Endothelial cell of umbilical vein (primary cell): ENCODE data around the gene EFR3B. TPM values are rescaled to one million over a fixed set of nuclear protein-coding genes. Genes with fewer than 3 reads are reported as not detected.

Experiments
- BruUV-seq: library from RNA; stranded (reverse); fragments of 400-500 nt; replicated peaks from 2 replicates; lab custom pipeline; 2021; lab: Mats Ljungman, UMichigan
- CTCF ChIA-PET: fragments of 300-600, 350-600 bp; sonication (Branson Sonifier 250); formaldehyde crosslinking; loops from one replicate; lab custom pipeline; 2021; ENCODE audit warnings: antibody characterized with exemption, inconsistent platforms; lab: Charles Lee
- POLR2A ChIA-PET: fragments of 300-600, 350-600 bp; sonication (Branson Sonifier 250); formaldehyde crosslinking; loops from one replicate; lab custom pipeline; 2021; ENCODE audit warnings: antibody characterized with exemption, inconsistent platforms; lab: Charles Lee
- DNase-seq: peaks from one replicate; pipeline ENCODE4 v3.0.0-alpha.2; 2011; ENCODE audit warnings: low read depth, low spot score
- FAIRE-seq: peaks from 2 replicates; lab custom pipeline; 2011; peaks lifted over from hg19 to GRCh38; lab: Jason Lieb, UNC
- H2AFZ ChIP-seq: 2 replicates; pipeline ENCODE4 v1.6.0; 2012; ENCODE audit warnings: low read depth, low read length, control low read depth, inconsistent platforms
- H3K27ac ChIP-seq: 2 replicates; pipeline ENCODE4 v1.5.1; 2011; ENCODE audit warnings: low read depth, mild to moderate bottlenecking, control low read depth, low read length, moderate library complexity; ENCODE audit not compliant: insufficient read depth
- H3K27me3 ChIP-seq, 2 experiments: 2 replicates each; pipeline versions ENCODE4 v1.6.0 to v1.6.1; 2011; ENCODE audit warnings: low read length in 2 of 2, mixed read lengths in 1 of 2; ENCODE audit not compliant: control insufficient read depth in 2 of 2, insufficient read depth in 2 of 2
- H3K36me3 ChIP-seq, 2 experiments: 2 replicates in 1 of 2; 3 replicates in 1 of 2; pipeline ENCODE4 v1.5.1; 2011; ENCODE audit warnings: low read length in 2 of 2, mild to moderate bottlenecking in 1 of 2, moderate library complexity in 1 of 2; ENCODE audit not compliant: control insufficient read depth in 2 of 2, insufficient read depth in 2 of 2; ENCODE audit errors: extremely low read depth in 1 of 2
- H3K4me1 ChIP-seq: 3 replicates; pipeline ENCODE4 v1.5.1; 2011; ENCODE audit warnings: mild to moderate bottlenecking, low read length; ENCODE audit not compliant: control insufficient read depth, insufficient read depth; ENCODE audit errors: extremely low read depth
- H3K4me2 ChIP-seq: 2 replicates; pipeline ENCODE4 v1.6.1; 2011; ENCODE audit warnings: low read length, control low read depth, mixed read lengths; ENCODE audit not compliant: insufficient read depth
- H3K4me3 ChIP-seq, 3 experiments: fragments of 200-600 bp in 1 of 3; sonication (generic), shearing (Covaris generic) in 1 of 3; replicated peaks in 1 of 3; 2 replicates each; pipeline ENCODE4 v1.5.1; 2011 to 2016; ENCODE audit warnings: control low read depth in 3 of 3, low read length in 3 of 3, mild to moderate bottlenecking in 2 of 3, inconsistent platforms in 1 of 3, low read depth in 1 of 3, moderate library complexity in 1 of 3; ENCODE audit not compliant: insufficient read depth in 1 of 3
- H3K79me2 ChIP-seq: 2 replicates; pipeline ENCODE4 v1.6.0; 2012; ENCODE audit warnings: low read length, inconsistent platforms; ENCODE audit not compliant: control insufficient read depth, insufficient read depth
- H3K9ac ChIP-seq: replicated peaks from 2 replicates; pipeline ENCODE3; 2011; ENCODE audit warnings: low read length, control low read depth; ENCODE audit not compliant: insufficient read depth; ENCODE audit errors: extremely low read depth
- H3K9me1 ChIP-seq: replicated peaks from 3 replicates; pipeline ENCODE4 v1.6.0; 2011; ENCODE audit warnings: mild to moderate bottlenecking, low read length; ENCODE audit not compliant: control insufficient read depth, insufficient read depth; ENCODE audit errors: extremely low read depth
- H3K9me3 ChIP-seq: replicated peaks from 2 replicates; pipeline ENCODE4 v1.5.1; 2012; ENCODE audit warnings: low read length, inconsistent platforms; ENCODE audit not compliant: control insufficient read depth, insufficient read depth
- H4K20me1 ChIP-seq: replicated peaks from 2 replicates; pipeline ENCODE3; 2011; ENCODE audit warnings: mild to moderate bottlenecking, low read length; ENCODE audit not compliant: control insufficient read depth, insufficient read depth; ENCODE audit errors: extremely low read depth
- EZH2 ChIP-seq: IDR thresholded peaks from 2 replicates; pipeline ENCODE4 v1.6.1; 2012; ENCODE audit warnings: borderline replicate concordance, low read depth, mild to moderate bottlenecking, moderate library complexity, low read length, inconsistent platforms; ENCODE audit not compliant: severe bottlenecking
- FOS ChIP-seq: IDR thresholded peaks from 2 replicates; pipeline ENCODE4 v1.6.1; 2011; ENCODE audit warnings: mild to moderate bottlenecking, low read length, moderate library complexity, borderline replicate concordance; ENCODE audit not compliant: insufficient read depth
- GATA2 ChIP-seq: IDR thresholded peaks from 2 replicates; pipeline ENCODE4 v1.7.0; 2011; ENCODE audit warnings: low read depth, mild to moderate bottlenecking, moderate library complexity, mixed read lengths, low read length; ENCODE audit not compliant: insufficient read length, insufficient read depth
- JUN ChIP-seq: IDR thresholded peaks from 2 replicates; pipeline ENCODE4 v1.6.1; 2011; ENCODE audit warnings: borderline replicate concordance, low read depth; ENCODE audit not compliant: insufficient read length, insufficient read depth
- MYC ChIP-seq: IDR thresholded peaks from one replicate; pipeline ENCODE4 v1.6.1; 2011; ENCODE audit warnings: mild to moderate bottlenecking, low read depth, low read length
- POLR2A ChIP-seq: IDR thresholded peaks from 2 replicates; pipeline ENCODE4 v1.6.1; 2012; ENCODE audit warnings: low read depth, mild to moderate bottlenecking, control low read depth, low read length
- POLR2AphosphoS5 ChIP-seq: IDR thresholded peaks from 2 replicates; pipeline ENCODE4 v1.6.1; 2012; ENCODE audit warnings: low read depth, mild to moderate bottlenecking, control low read depth, low read length, moderate library complexity; ENCODE audit not compliant: insufficient read depth
- dilution Hi-C: fragments of 300-500 bp; cut with MboI; formaldehyde crosslinking; loops from one replicate; pipeline ENCODE4 v1.15.0; 2019; ENCODE audit warnings: low sequenced_read_pairs; ENCODE audit not compliant: extremely low pct_ligation_motif_present
- intact Hi-C: fragments of 100-400 bp; cut with micrococcal nuclease; formaldehyde crosslinking; loops from one replicate; pipeline ENCODE4 v1.10.0; 2022
- polyA plus RNA-seq, 4 experiments: library from polyadenylated mRNA; depleted of rRNA in 3 of 4; stranded (reverse) in 3 of 4; unstranded in 1 of 4; fragments of >200 nt; gene quantifications; 2 replicates each; pipeline versions ENCODE4 v1.2.1 to v1.2.3, GENCODE V29; 2011 to 2012; ENCODE audit warnings: missing spikeins in 1 of 4
- total RNA-seq: library from RNA; stranded (reverse); gene quantifications from 2 replicates; pipeline ENCODE4 v1.2.3, GENCODE V29; 2021
- TF ChIP-seq, protein P1 (sequence below): IDR thresholded peaks from 2 replicates; pipeline ENCODE4 v1.6.1; 2011; ENCODE audit not compliant: insufficient read depth, insufficient read length
- TF ChIP-seq, protein P2 (sequence below), 2 donors: IDR thresholded peaks; 1 replicate in 1 of 2; 2 replicates in 1 of 2; pipeline ENCODE4 v1.5.1; 2011; ENCODE audit warnings: low read length in 2 of 2, mild to moderate bottlenecking in 2 of 2, moderate library complexity in 2 of 2, control low read depth in 1 of 2, inconsistent platforms in 1 of 2, low read depth in 1 of 2; ENCODE audit not compliant: insufficient read depth in 1 of 2; ENCODE audit errors: extremely low read depth in 1 of 2

The EFR3B gene
- total and polyA plus RNA-seq, 2 donors (not counting 3 experiments of a cell fraction or from before 2014, with no cell fraction given) = 0.15 to 0.77 TPM

DNA sequence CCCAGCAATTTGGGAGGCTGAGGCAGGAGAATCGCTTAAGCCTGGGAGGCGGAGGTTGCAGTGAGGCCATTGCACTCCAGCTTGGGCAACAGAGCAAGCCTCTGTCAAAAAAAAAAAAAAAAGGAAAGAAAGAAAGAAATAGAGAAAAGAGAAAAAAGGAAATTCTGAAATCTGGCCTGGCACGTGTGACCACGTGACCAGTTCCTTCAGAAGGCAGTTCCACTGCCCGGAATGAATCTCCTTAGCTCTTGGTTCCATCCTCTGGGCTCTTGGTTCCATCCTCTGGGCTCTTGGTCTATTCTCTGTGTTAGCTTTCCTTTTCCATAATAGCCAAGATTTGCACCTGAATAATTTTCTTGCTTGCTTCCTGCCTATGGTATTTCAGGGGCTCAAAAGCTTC lies 131.8 kb downstream of the EFR3B start:
- BruUV-seq = no TSS peak
- ChIA-PET CTCF (interaction anchor here (0.6 to 1.2 kb wide), 2 partner anchors 21 to 843 kb away, joined by 4 to 5 read pairs; no protein-coding TSS in a partner anchor), POLR2A (no interaction called here)
- no peaks in the 10 kb centered on the region for H3K4me1 ChIP-seq
- no peak for DNase-seq
- no peak overlapping the region for H2AFZ ChIP-seq
- dilution Hi-C loops (no loop called here), intact Hi-C loops (no loop called here)
- FAIRE-seq = no peak
- no peak for TF ChIP-seq POLR2AphosphoS5
- TF ChIP-seq MYC = no peak
- no peak for TF ChIP-seq GATA2
- no peak for TF ChIP-seq JUN
- TF ChIP-seq FOS = no peak
- TF ChIP-seq, protein P1, sequence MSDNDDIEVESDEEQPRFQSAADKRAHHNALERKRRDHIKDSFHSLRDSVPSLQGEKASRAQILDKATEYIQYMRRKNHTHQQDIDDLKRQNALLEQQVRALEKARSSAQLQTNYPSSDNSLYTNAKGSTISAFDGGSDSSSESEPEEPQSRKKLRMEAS = no peak
- no peak for TF ChIP-seq POLR2A
- no peak for TF ChIP-seq EZH2
- TF ChIP-seq, protein P2, sequence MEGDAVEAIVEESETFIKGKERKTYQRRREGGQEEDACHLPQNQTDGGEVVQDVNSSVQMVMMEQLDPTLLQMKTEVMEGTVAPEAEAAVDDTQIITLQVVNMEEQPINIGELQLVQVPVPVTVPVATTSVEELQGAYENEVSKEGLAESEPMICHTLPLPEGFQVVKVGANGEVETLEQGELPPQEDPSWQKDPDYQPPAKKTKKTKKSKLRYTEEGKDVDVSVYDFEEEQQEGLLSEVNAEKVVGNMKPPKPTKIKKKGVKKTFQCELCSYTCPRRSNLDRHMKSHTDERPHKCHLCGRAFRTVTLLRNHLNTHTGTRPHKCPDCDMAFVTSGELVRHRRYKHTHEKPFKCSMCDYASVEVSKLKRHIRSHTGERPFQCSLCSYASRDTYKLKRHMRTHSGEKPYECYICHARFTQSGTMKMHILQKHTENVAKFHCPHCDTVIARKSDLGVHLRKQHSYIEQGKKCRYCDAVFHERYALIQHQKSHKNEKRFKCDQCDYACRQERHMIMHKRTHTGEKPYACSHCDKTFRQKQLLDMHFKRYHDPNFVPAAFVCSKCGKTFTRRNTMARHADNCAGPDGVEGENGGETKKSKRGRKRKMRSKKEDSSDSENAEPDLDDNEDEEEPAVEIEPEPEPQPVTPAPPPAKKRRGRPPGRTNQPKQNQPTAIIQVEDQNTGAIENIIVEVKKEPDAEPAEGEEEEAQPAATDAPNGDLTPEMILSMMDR (IDR thresholded peaks at IDR 0.05; ENCODE audit: extremely low read depth in 1 of 2, insufficient read depth in 1 of 2, low read depth in 1 of 2, low read length in 2 of 2) = no peak
- no peak overlapping the region for H3K4me2 ChIP-seq
- no peaks in the 10 kb centered on the region for H4K20me1 ChIP-seq
- H3K9me1 ChIP-seq = no peaks in the 10 kb centered on the region
- H3K27ac ChIP-seq = no peak overlapping the region
- no peak overlapping the region for H3K9ac ChIP-seq
- H3K36me3 ChIP-seq = no peaks in the 10 kb centered on the region
- peaks cover 25 to 31% of the 10 kb centered on the region in 2 experiments for H3K27me3 ChIP-seq
- no peak overlapping the region for H3K4me3 ChIP-seq
- no peaks in the 10 kb centered on the region for H3K9me3 ChIP-seq
- H3K79me2 ChIP-seq = no peaks in the 10 kb centered on the region
